Activated B cell treated with CpG ODN at 0.5 μM for 24 hours (primary cell): ENCODE data around the gene PDE1C. TPM values are rescaled to one million over a fixed set of nuclear protein-coding genes. Genes with fewer than 3 reads are reported as not detected.

ENCODE experiments used
- ATAC-seq: fragments of 200-7000 bp; cut with Tn5 transposase; one replicate; pipeline ENCODE4 v1.10.0; 2021; ENCODE audit warnings: low read depth, mild to moderate bottlenecking, moderate library complexity
- CTCF ChIA-PET: fragments of 350-600 bp; sonication (Branson Sonifier 250); formaldehyde crosslinking; loops from one replicate; lab custom pipeline; 2021; ENCODE audit warnings: antibody characterized with exemption; lab: Charles Lee
- POLR2A ChIA-PET: fragments of 350-600 bp; sonication (Branson Sonifier 250); formaldehyde crosslinking; loops from one replicate; lab custom pipeline; 2021; ENCODE audit warnings: antibody characterized with exemption; lab: Charles Lee
- DNase-seq: peaks from one replicate; pipeline ENCODE4 v3.0.0; 2022
- H3K27ac Mint-ChIP-seq: one replicate; pipeline ENCODE4 v1.8.0; 2020; ENCODE audit warnings: mixed read lengths
- H3K27me3 Mint-ChIP-seq: one replicate; pipeline ENCODE4 v1.8.0; 2021; ENCODE audit warnings: mixed read lengths
- H3K36me3 Mint-ChIP-seq: one replicate; pipeline ENCODE4 v1.8.0; 2021; ENCODE audit warnings: low read depth, mixed read lengths
- H3K4me1 Mint-ChIP-seq: one replicate; pipeline ENCODE4 v1.8.0; 2021; ENCODE audit warnings: mixed read lengths
- H3K4me3 Mint-ChIP-seq: one replicate; pipeline ENCODE4 v1.8.0; 2020; ENCODE audit warnings: mild to moderate bottlenecking, mixed read lengths
- H3K9me3 Mint-ChIP-seq: one replicate; pipeline ENCODE4 v1.8.0; 2020; ENCODE audit warnings: mixed read lengths
- intact Hi-C: fragments of 100-400 bp; cut with micrococcal nuclease; formaldehyde crosslinking; loops from one replicate; pipeline ENCODE4 v1.15.1; 2024
- total RNA-seq: library from RNA; stranded (reverse); gene quantifications from 2 replicates; pipeline ENCODE4 v1.2.3, GENCODE V29; 2022
- TF ChIP-seq, protein P1 (sequence below): fragments of 200-600 bp; IDR thresholded peaks from one replicate; pipeline ENCODE4 v1.8.0; 2022; ENCODE audit warnings: antibody characterized with exemption, mild to moderate bottlenecking

Gene PDE1C
- total RNA-seq, 1 donor from 2014 or later = not detected

DNA sequence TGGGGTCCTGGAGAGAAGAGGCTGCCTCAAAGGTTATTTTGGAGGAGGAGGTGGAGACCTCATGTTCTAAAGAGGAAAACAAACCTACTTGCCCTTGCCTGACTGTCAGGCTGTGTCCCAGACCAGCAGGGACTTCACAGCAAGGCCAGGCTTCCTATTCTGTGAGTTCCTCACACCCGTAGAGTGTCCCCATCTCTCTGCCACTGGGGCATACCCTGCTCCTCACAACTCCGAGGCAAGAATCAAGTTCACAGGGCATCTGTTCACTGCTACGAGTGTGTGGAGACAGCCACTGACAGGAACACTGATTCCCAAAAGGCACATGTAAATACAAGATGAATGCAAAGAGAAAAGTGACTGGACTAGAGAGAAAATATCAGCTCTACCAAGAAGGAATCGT, 38.0 kb downstream of the PDE1C start:
- intact Hi-C loops = no loop called here
- Mint-ChIP-seq H3K4me3 (no peak overlapping the region), H3K9me3 (peaks cover 3% of the 10 kb centered on the region), H3K27me3 (no peaks in the 10 kb centered on the region), H3K4me1 (no peaks in the 10 kb centered on the region), H3K27ac (no peak overlapping the region), H3K36me3 (no peaks in the 10 kb centered on the region)
- POLR2A ChIA-PET = no interaction called here
- TF ChIP-seq, protein P1, sequence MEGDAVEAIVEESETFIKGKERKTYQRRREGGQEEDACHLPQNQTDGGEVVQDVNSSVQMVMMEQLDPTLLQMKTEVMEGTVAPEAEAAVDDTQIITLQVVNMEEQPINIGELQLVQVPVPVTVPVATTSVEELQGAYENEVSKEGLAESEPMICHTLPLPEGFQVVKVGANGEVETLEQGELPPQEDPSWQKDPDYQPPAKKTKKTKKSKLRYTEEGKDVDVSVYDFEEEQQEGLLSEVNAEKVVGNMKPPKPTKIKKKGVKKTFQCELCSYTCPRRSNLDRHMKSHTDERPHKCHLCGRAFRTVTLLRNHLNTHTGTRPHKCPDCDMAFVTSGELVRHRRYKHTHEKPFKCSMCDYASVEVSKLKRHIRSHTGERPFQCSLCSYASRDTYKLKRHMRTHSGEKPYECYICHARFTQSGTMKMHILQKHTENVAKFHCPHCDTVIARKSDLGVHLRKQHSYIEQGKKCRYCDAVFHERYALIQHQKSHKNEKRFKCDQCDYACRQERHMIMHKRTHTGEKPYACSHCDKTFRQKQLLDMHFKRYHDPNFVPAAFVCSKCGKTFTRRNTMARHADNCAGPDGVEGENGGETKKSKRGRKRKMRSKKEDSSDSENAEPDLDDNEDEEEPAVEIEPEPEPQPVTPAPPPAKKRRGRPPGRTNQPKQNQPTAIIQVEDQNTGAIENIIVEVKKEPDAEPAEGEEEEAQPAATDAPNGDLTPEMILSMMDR = no peak
- no peak for DNase-seq
- ATAC-seq = no peak
- CTCF ChIA-PET = no interaction called here

GRCh38 chr7:32030904-32031692, 39.1 kb downstream of the PDE1C start:
- intact Hi-C loops = no loop called here
- Mint-ChIP-seq H3K27me3 (no peaks in the 10 kb centered on the region), H3K27ac (no peak overlapping the region), H3K4me3 (no peak overlapping the region), H3K9me3 (peaks cover 3% of the 10 kb centered on the region), H3K36me3 (no peaks in the 10 kb centered on the region), H3K4me1 (no peaks in the 10 kb centered on the region)
- TF ChIP-seq, protein P1 = no peak
- no peak for DNase-seq
- ChIA-PET POLR2A (no interaction called here), CTCF (no interaction called here)
- no peak for ATAC-seq

- peaks cover 3% of the 10 kb centered on the region for H3K27me3 Mint-ChIP-seq
- POLR2A ChIA-PET = no interaction called here
- CTCF ChIA-PET = no interaction called here
- intact Hi-C loops = no loop called here
- no peaks in the 10 kb centered on the region for H3K4me1 Mint-ChIP-seq
- TF ChIP-seq, protein P1 = no peak
- no peak overlapping the region for H3K4me3 Mint-ChIP-seq
- DNase-seq (no peak), ATAC-seq (no peak)
- no peaks in the 10 kb centered on the region for H3K9me3 Mint-ChIP-seq
- H3K36me3 Mint-ChIP-seq = no peaks in the 10 kb centered on the region
- no peak overlapping the region for H3K27ac Mint-ChIP-seq
Observed at GRCh38 chr7:32026083-32026425, 44.2 kb downstream of the PDE1C start.

DNA sequence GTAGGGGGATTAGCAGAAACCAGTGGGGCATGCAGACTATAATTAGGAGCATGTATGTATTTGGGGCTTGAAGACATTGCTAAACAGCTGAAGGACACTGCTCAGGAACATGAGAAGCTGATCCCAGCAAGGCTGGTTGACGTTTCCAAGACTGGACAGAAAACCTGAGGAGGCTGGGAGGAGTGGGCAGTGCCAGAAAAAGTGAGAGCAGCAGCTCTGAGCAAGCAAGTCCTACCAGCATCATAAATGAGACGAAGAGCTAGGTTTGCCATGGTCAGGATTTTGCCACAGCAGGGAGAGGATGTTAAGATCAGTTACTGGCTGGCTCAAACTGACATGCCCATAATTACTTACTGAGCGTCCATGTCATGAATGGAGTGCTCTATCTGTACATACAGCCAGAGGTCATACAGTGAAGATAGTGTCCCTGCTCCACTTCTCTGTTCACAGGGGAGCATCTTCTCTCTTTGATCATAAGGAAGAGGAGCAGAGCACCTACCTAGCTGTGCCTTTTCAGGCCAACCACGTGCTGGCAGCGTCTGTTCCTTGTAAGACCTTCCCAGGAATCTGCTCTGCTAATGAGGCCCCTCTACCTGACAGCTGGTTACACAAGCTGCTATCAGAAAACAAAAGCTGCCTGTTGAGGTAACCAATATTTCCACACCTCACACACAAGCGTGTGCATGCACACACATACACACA, 44.7 kb downstream of the PDE1C start:
- TF ChIP-seq, protein P1 = no peak
- no peak for ATAC-seq
- H3K36me3 Mint-ChIP-seq = no peaks in the 10 kb centered on the region
- H3K9me3 Mint-ChIP-seq = no peaks in the 10 kb centered on the region
- peaks cover 3% of the 10 kb centered on the region for H3K27me3 Mint-ChIP-seq
- no peak for DNase-seq
- no peak overlapping the region for H3K27ac Mint-ChIP-seq
- ChIA-PET POLR2A (no interaction called here), CTCF (no interaction called here)
- no peak overlapping the region for H3K4me3 Mint-ChIP-seq
- H3K4me1 Mint-ChIP-seq = no peaks in the 10 kb centered on the region
- intact Hi-C loops = no loop called here

DNA sequence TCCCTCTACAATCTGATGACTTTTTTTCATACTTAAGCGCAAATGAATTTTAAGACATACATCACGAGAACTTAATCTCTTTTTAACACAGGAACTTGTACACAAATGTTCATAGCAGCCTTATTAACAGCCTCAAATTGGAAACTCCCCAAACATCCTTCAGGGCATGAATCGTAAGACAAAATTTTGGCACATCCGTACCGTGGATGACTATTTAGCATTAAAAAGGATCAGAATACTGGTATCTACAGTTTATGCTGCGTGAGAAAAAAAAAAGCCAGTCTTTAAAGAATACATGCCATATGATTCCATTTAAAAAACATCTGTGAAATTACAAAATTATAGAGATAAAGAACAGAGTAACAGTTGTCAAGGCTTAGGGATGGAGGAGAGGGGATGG, 46.8 kb downstream of the PDE1C start:
- intact Hi-C loops = no loop called here
- H3K27ac Mint-ChIP-seq = no peak overlapping the region
- no peaks in the 10 kb centered on the region for H3K36me3 Mint-ChIP-seq
- no peaks in the 10 kb centered on the region for H3K4me1 Mint-ChIP-seq
- no peak overlapping the region for H3K4me3 Mint-ChIP-seq
- TF ChIP-seq, protein P1 = no peak
- H3K9me3 Mint-ChIP-seq = no peaks in the 10 kb centered on the region
- peaks cover 3% of the 10 kb centered on the region for H3K27me3 Mint-ChIP-seq
- ATAC-seq (no peak), DNase-seq (no peak)
- POLR2A ChIA-PET = no interaction called here
- CTCF ChIA-PET = no interaction called here
